GM23248 (cell line): ENCODE results near the gene ZFYVE19. TPM values are rescaled to one million over a fixed set of nuclear protein-coding genes. Genes with fewer than 3 reads are reported as not detected.

Source experiments
- DNase-seq: peaks from one replicate; pipeline ENCODE4 v3.0.0-alpha.2; 2015
- H2AFZ ChIP-seq: fragments of 200-600 bp; sonication (generic); 2 replicates; pipeline ENCODE4 v1.6.1; 2016; ENCODE audit warnings: antibody characterized with exemption
- H3F3A ChIP-seq: fragments of 200-600 bp; sonication (generic); 2 replicates; pipeline ENCODE4 v1.6.1; 2016; ENCODE audit warnings: mild to moderate bottlenecking, antibody characterized with exemption, mixed run types; ENCODE audit not compliant: insufficient read depth
- H3K27ac ChIP-seq: fragments of 200-600 bp; sonication (generic); 2 replicates; pipeline ENCODE4 v1.5.1; 2016; ENCODE audit warnings: mild to moderate bottlenecking
- H3K27me3 ChIP-seq: fragments of 200-600 bp; sonication (generic); replicated peaks from 2 replicates; pipeline ENCODE4 v1.6.1; 2016; ENCODE audit warnings: mild to moderate bottlenecking; ENCODE audit not compliant: insufficient read depth
- H3K36me3 ChIP-seq: fragments of 200-600 bp; sonication (generic); 2 replicates; pipeline ENCODE4 v1.6.1; 2016; ENCODE audit warnings: low read depth, mild to moderate bottlenecking
- H3K4me1 ChIP-seq: fragments of 200-600 bp; sonication (generic); 2 replicates; pipeline ENCODE4 v1.6.1; 2016; ENCODE audit warnings: mild to moderate bottlenecking; ENCODE audit not compliant: insufficient read depth
- H3K4me2 ChIP-seq: fragments of 200-600 bp; sonication (generic); one replicate; pipeline ENCODE4 v1.6.1; 2016; ENCODE audit warnings: mild to moderate bottlenecking; ENCODE audit not compliant: unreplicated experiment
- H3K4me3 ChIP-seq: fragments of 200-600 bp; sonication (generic); 2 replicates; pipeline ENCODE4 v1.5.1; 2016; ENCODE audit warnings: mild to moderate bottlenecking
- H3K79me2 ChIP-seq: fragments of 200-600 bp; sonication (generic); 2 replicates; pipeline ENCODE4 v1.6.1; 2016; ENCODE audit warnings: mild to moderate bottlenecking; ENCODE audit not compliant: insufficient read depth
- H3K9ac ChIP-seq: fragments of 200-600 bp; sonication (generic); 2 replicates; pipeline ENCODE4 v1.6.1; 2016; ENCODE audit warnings: mild to moderate bottlenecking
- H3K9me2 ChIP-seq: fragments of 200-600 bp; sonication (generic); 2 replicates; pipeline ENCODE4 v1.6.1; 2016; ENCODE audit warnings: mixed run types, mild to moderate bottlenecking, moderate library complexity; ENCODE audit not compliant: insufficient read depth
- H3K9me3 ChIP-seq: fragments of 200-600 bp; sonication (generic); one replicate; pipeline ENCODE4 v1.6.1; 2017; ENCODE audit warnings: low read depth
- H4K20me1 ChIP-seq: fragments of 200-600 bp; sonication (generic); 2 replicates; pipeline ENCODE4 v1.6.0; 2016; ENCODE audit not compliant: insufficient read depth
- EZH2 ChIP-seq: fragments of 200-600 bp; sonication (generic); IDR thresholded peaks from 2 replicates; pipeline ENCODE4 v1.6.1; 2018; ENCODE audit warnings: antibody characterized with exemption, mild to moderate bottlenecking; ENCODE audit not compliant: insufficient read depth, poor library complexity, severe bottlenecking
- EZH2phosphoT487 ChIP-seq: fragments of 200-600 bp; sonication (generic); IDR thresholded peaks from 2 replicates; pipeline ENCODE4 v1.6.1; 2018; ENCODE audit warnings: antibody characterized with exemption, moderate library complexity, mild to moderate bottlenecking, low read depth; ENCODE audit not compliant: insufficient read depth
- WGBS, 2 experiments: methylation state at CpG; one replicate each; pipeline ENCODE4 v1.1.6; 2015 to 2017; ENCODE audit warnings: low lambda C conversion rate in 2 of 2, low coverage in 1 of 2; ENCODE audit errors: missing lambda C conversion rate in 2 of 2; 5-methylcytosine and 5-hydroxymethylcytosine counted together
- in situ Hi-C: fragments of 300-500 bp; cut with MboI; formaldehyde crosslinking; loops from 2 replicates; pipeline ENCODE4 v1.15.0; 2020
- polyA plus RNA-seq: library from polyadenylated mRNA; unstranded; fragments of >200 nt; fragmentation: Nextera tagmentation; extraction: Ambion mirVana; gene quantifications from 2 replicates; pipeline ENCODE4 v1.2.1, GENCODE V29; 2016
- total RNA-seq: library from RNA; depleted of rRNA; stranded (reverse); fragments of >200 nt; shearing (Covaris generic); gene quantifications from 2 replicates; pipeline ENCODE4 v1.2.3, GENCODE V29; 2014

ZFYVE19 gene
- total and polyA plus RNA-seq, 2 experiments from 2014 or later, result 15.0 to 33.5 TPM

- Histone ChIP-seq H3K4me3 (no peak overlapping the region), H2AFZ (no peak overlapping the region), H3F3A (peaks cover 18% of the 10 kb centered on the region), H3K27ac (no peak overlapping the region), H3K4me1 (peaks cover 19% of the 10 kb centered on the region), H3K79me2 (peaks cover 53% of the 10 kb centered on the region), H3K9me2 (no peaks in the 10 kb centered on the region), H3K4me2 (no peak overlapping the region), H3K9ac (no peak overlapping the region), H3K27me3 (no peaks in the 10 kb centered on the region), H3K9me3 (no peaks in the 10 kb centered on the region), H3K36me3 (no peaks in the 10 kb centered on the region), H4K20me1 (no peaks in the 10 kb centered on the region)
- 80 to 89% methylated on average over 2 of the region's 2 CpGs for WGBS, 2 experiments
- TF ChIP-seq EZH2 (no peak), EZH2phosphoT487 (no peak)
- DNase-seq, result no peak
- in situ Hi-C loops, result no loop called here
Measured at GRCh38 chr15:40785814-40786213, 21.1 kb upstream of the ZFYVE19 start.

- TF ChIP-seq EZH2, result no peak
- 0 out of 2 replicates have a peak, but pooled peaks have one; percentile 30 for TF ChIP-seq EZH2phosphoT487
- H2AFZ ChIP-seq, result no peak overlapping the region
- no peaks in the 10 kb centered on the region for H3K27me3 ChIP-seq
- peaks cover 18% of the 10 kb centered on the region for H3F3A ChIP-seq
- peaks cover 64% of the 10 kb centered on the region for H3K79me2 ChIP-seq
- peak; percentile 81 for DNase-seq
- H3K9me2 ChIP-seq, result no peaks in the 10 kb centered on the region
- H3K36me3 ChIP-seq, result peaks cover 2% of the 10 kb centered on the region; the same call in 1 of the 2 replicates
- no peaks in the 10 kb centered on the region for H3K9me3 ChIP-seq
- in situ Hi-C loops, result no loop called here
- peaks cover 20% of the 10 kb centered on the region for H3K4me1 ChIP-seq
- no peak overlapping the region for H3K4me3 ChIP-seq
- peak overlapping the region; percentile 19 for H3K27ac ChIP-seq
- peak overlapping the region; percentile 24 for H3K4me2 ChIP-seq
- 40 to 42% methylated on average over 4 of the region's 4 CpGs for WGBS, 2 experiments
- H4K20me1 ChIP-seq, result no peaks in the 10 kb centered on the region
- H3K9ac ChIP-seq, result 0 out of 2 replicates have a peak overlapping the region, but pooled peaks have one; percentile 22
Measured at GRCh38 chr15:40787344-40787841, 19.5 kb upstream of the ZFYVE19 start.

GRCh38 chr15:40787991-40788390 is 18.9 kb upstream of the ZFYVE19 start:
- H3K9me2 ChIP-seq, result no peaks in the 10 kb centered on the region
- H3K4me1 ChIP-seq, result peaks cover 20% of the 10 kb centered on the region
- DNase-seq, result no peak
- TF ChIP-seq EZH2 (no peak), EZH2phosphoT487 (no peak)
- peaks cover 19% of the 10 kb centered on the region for H3F3A ChIP-seq
- H4K20me1 ChIP-seq, result no peaks in the 10 kb centered on the region
- 80 to 93% methylated on average over 6 of the region's 6 CpGs for WGBS, 2 experiments
- H3K36me3 ChIP-seq, result peaks cover 2% of the 10 kb centered on the region; the same call in 1 of the 2 replicates
- no peaks in the 10 kb centered on the region for H3K27me3 ChIP-seq
- H3K4me2 ChIP-seq, result no peak overlapping the region
- H3K9ac ChIP-seq, result no peak overlapping the region
- no peaks in the 10 kb centered on the region for H3K9me3 ChIP-seq
- no peak overlapping the region for H3K27ac ChIP-seq
- H2AFZ ChIP-seq, result no peak overlapping the region
- no peak overlapping the region for H3K4me3 ChIP-seq
- in situ Hi-C loops, result no loop called here
- peaks cover 62% of the 10 kb centered on the region for H3K79me2 ChIP-seq

GRCh38 chr15:40789119-40789518 is 17.8 kb upstream of the ZFYVE19 start:
- H3K27ac ChIP-seq, result no peak overlapping the region
- no peaks in the 10 kb centered on the region for H3K27me3 ChIP-seq
- no peak overlapping the region for H3K4me3 ChIP-seq
- in situ Hi-C loops, result no loop called here
- no peak overlapping the region for H2AFZ ChIP-seq
- no peak for DNase-seq
- H3K4me2 ChIP-seq, result no peak overlapping the region
- no peak for TF ChIP-seq EZH2
- TF ChIP-seq EZH2phosphoT487, result no peak
- no peak overlapping the region for H3K9ac ChIP-seq
- H3K79me2 ChIP-seq, result peaks cover 52% of the 10 kb centered on the region
- H3K9me3 ChIP-seq, result no peaks in the 10 kb centered on the region
- peaks cover 31% of the 10 kb centered on the region for H3K4me1 ChIP-seq
- 80 to 82% methylated on average over 5 of the region's 5 CpGs for WGBS, 2 experiments
- H3K9me2 ChIP-seq, result no peaks in the 10 kb centered on the region
- H4K20me1 ChIP-seq, result no peaks in the 10 kb centered on the region
- H3F3A ChIP-seq, result peaks cover 30% of the 10 kb centered on the region
- peaks cover 2% of the 10 kb centered on the region; the same call in 1 of the 2 replicates for H3K36me3 ChIP-seq

- TF ChIP-seq EZH2 (no peak), EZH2phosphoT487 (no peak)
- Histone ChIP-seq H3F3A (peaks cover 32% of the 10 kb centered on the region), H2AFZ (no peak overlapping the region), H3K79me2 (peaks cover 51% of the 10 kb centered on the region), H3K27ac (no peak overlapping the region), H3K9me2 (no peaks in the 10 kb centered on the region), H3K9me3 (no peaks in the 10 kb centered on the region), H3K4me2 (no peak overlapping the region), H3K27me3 (no peaks in the 10 kb centered on the region), H3K4me3 (no peak overlapping the region), H3K4me1 (peaks cover 32% of the 10 kb centered on the region), H3K9ac (no peak overlapping the region), H3K36me3 (peaks cover 2% of the 10 kb centered on the region; the same call in 1 of the 2 replicates), H4K20me1 (no peaks in the 10 kb centered on the region)
- in situ Hi-C loops, result no loop called here
- 89 to 92% methylated on average over 8 of the region's 8 CpGs for WGBS, 2 experiments
- no peak for DNase-seq
Measured at GRCh38 chr15:40789999-40790398, 16.9 kb upstream of the ZFYVE19 start.
